Liver (tissue), 3 donors: ENCODE results near the gene KIAA0586.

Source experiments
- CTCF ChIP-seq: fragments of 150-350 bp; IDR thresholded peaks from 2 replicates; pipeline ENCODE4 v1.5.1; 2017; ENCODE audit warnings: improper control_type of control experiment, low read depth, low read length; ENCODE audit not compliant: missing input control
- GABPA ChIP-seq, 2 donors: IDR thresholded peaks in 1 of 2; conservative IDR thresholded peaks in 1 of 2; 2 replicates each; pipeline ENCODE4 v1.6.1; 2016; ENCODE audit warnings: antibody characterized with exemption in 2 of 2, mild to moderate bottlenecking in 1 of 2, moderate library complexity in 1 of 2
- MAX ChIP-seq: IDR thresholded peaks from 2 replicates; pipeline ENCODE4 v1.6.1; 2016; ENCODE audit warnings: antibody characterized with exemption
- TAF1 ChIP-seq: conservative IDR thresholded peaks from 2 replicates; pipeline ENCODE4 v1.6.1; 2016; ENCODE audit warnings: antibody characterized with exemption, mild to moderate bottlenecking
- TF ChIP-seq, protein P1 (sequence below): IDR thresholded peaks from 2 replicates; pipeline ENCODE4 v1.6.1; 2016; ENCODE audit warnings: antibody characterized with exemption
- donor health status: healthy.
- donor health status: healthy.

DNA sequence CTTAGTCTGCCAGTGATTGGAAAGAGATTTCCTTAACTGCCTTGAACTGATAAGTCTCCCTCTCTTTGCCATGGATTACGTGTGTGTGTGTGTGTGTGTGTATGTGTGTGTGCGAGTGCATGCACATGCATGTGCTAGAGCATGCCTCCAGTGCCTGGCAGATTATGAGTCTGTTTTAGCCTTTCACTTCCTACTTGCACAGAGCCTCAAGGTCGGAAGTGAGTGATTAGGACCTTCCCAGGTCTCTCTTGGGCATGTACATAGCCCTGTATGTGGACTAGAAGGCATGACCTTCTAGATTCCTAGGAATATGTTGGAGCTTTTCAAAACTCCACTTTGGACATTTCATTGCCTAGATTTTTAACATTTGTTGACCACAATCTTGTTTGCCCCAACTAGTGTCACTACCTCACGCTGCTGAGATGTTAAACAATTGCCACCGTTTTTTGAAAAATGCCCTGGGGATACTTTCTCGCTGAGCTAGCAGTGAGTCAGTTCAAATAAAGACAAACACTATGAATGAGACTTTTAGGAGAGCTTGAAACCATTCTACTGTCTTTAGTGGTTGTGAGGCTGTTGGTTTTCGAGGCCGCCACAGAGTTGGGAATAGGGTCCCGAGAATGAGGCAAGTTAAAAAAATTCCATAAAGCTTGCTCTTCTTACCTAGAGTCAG lies 28.2 kb downstream of the KIAA0586 start:
- TF ChIP-seq CTCF (no peak), TAF1 (no peak), MAX (no peak), GABPA (IDR thresholded peaks at IDR 0.05 in 1 of 2, conservative IDR thresholded peaks at IDR 0.05 in 1 of 2) (no peak)
- TF ChIP-seq, protein P1, sequence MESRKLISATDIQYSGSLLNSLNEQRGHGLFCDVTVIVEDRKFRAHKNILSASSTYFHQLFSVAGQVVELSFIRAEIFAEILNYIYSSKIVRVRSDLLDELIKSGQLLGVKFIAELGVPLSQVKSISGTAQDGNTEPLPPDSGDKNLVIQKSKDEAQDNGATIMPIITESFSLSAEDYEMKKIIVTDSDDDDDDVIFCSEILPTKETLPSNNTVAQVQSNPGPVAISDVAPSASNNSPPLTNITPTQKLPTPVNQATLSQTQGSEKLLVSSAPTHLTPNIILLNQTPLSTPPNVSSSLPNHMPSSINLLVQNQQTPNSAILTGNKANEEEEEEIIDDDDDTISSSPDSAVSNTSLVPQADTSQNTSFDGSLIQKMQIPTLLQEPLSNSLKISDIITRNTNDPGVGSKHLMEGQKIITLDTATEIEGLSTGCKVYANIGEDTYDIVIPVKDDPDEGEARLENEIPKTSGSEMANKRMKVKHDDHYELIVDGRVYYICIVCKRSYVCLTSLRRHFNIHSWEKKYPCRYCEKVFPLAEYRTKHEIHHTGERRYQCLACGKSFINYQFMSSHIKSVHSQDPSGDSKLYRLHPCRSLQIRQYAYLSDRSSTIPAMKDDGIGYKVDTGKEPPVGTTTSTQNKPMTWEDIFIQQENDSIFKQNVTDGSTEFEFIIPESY: no peak
